HG03460 (cell line): ENCODE results near the gene CASD1.

Source experiments
- ATAC-seq: cut with Tn5 transposase; IDR thresholded peaks from one replicate; pipeline ENCODE4 v1.9.1; 2021; ENCODE audit not compliant: unreplicated experiment

The CASD1 gene

DNA sequence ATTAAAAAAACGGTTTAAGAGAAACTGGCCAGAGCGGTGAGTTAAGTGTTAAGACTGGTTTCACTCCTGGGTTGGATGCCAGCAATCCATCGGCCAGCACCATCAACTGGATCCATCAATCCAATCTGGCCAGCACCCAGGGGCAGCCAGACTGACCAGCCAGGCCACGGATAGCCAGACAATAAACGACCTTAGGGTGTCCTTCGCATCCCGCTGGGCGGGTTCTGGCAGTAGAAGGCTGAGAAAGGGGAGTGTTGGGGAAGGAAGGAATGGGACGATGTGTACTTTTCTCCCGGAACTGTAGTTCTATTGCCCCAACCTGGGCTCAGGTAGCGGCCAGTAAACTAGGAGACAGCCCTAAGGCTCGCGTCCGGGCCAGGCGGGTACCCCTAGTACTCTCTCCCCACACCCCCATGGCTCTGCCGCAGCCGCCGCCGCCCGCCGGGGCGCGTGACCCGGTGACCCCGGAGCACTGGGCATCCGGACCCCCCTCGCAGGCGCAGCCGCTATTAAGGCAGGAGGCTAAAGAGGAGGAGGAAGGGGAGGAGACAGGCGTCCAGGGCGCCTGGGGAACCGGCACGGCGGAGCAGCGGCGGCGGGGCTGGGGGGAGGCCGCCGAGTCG lies at the start of gene CASD1:
TSS of gene CASD1 (plus strand) at position 546 of the 623 bp plus-strand sequence. CDS start 276 bp downstream, outside the sequence.
- peak; percentile 53 for ATAC-seq

DNA sequence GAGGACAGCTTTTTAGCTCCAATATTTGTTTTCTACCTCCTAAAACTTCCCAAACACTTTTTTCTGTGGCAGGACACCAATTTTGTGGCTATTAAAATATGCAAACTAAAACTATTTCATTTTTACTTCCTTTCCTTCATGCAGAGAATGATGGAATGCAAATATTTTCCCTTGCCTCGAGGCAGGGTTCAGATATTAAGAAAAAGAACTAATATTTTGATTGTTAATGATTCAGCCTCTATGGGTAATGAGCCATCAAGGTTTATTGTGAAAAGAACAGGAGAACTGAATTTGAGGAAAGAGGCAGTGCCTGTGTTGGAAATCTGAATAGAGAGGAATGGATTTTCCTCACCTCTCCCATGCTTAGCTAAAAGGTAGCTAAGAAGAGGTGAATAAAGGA lies 43.1 kb upstream of the CASD1 start:
- no peak for ATAC-seq

DNA sequence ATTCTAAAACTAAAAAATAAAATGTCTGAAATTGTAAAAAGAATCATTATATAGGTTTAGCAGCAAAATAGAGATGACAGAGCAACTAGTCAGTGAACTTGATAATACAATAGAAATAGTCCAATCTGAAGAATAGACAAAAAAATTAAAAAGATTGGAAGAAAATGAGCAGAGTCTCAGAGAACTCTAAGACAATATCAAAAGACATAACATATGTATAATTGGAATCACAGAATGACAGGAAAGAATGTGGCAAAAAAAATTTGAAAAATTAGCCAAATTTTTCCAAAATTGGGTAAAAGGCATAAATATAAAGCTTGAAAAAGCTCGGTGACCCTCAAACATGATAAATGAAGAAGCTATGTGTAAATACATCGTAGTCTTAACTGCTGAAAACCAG lies 38.0 kb upstream of the CASD1 start:
- ATAC-seq: no peak

DNA sequence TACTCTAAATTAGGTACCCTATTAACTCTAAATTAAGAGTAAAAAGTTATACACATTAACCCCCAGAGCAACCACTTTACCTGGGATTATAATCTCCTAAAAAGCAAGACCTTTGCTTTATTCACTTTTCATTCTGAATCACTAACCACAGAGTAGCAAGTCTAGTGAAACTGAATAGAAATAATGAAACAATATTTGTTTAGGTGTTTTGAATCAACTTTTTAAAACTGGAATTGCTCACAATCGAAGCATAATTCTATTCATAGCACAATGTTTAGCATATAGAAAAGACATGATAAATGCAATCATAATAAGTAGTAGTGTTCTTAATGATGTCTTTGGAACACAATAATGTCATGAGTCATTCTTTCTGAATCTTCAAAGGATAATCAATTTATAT lies 37.0 kb upstream of the CASD1 start:
- ATAC-seq: no peak

DNA sequence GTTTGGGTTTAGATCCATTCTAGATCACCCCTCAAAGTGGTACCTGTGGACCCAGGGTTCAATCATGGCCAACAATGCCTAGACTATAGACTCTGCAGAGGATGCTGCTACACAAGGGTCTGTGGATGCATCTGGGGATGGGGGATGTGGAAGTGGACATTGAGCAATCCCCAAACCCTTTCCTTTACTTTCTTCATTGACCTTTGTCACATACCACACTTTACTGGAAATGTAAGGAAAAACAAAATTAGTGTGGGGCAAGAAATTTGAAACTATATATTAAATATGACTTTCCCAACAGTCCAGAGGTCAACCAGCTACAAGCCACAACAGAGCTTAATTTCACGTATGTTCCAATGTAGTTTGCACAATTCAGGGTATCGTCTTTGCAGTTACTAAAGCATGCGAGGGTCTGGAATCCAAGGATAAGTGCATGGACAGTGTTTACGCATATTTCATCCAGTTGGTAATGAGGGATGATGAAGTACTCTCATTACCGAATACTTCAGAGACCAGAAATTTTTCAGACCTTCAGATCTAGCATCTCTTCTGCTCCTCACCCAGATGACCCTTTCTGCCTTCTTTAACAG lies 33.3 kb upstream of the CASD1 start:
- ATAC-seq: no peak

DNA sequence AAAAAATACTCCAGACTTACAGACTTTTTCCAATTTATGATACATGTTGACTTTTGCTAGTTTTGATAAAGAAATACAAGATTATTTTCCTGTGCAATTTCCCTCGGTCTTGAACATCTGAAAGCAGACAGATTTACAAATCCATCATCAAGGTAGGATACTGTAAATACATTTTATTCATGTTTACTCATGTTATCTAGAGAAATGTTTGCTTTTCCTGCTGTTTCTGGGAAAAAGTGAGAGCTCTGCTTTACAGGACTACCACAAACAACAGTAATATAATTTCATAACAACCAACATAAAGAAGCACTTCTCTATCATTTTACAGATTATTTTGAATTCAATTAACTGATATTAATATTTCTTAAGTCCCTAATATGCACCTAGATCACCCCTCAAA lies 31.7 kb upstream of the CASD1 start:
- ATAC-seq: no peak

DNA sequence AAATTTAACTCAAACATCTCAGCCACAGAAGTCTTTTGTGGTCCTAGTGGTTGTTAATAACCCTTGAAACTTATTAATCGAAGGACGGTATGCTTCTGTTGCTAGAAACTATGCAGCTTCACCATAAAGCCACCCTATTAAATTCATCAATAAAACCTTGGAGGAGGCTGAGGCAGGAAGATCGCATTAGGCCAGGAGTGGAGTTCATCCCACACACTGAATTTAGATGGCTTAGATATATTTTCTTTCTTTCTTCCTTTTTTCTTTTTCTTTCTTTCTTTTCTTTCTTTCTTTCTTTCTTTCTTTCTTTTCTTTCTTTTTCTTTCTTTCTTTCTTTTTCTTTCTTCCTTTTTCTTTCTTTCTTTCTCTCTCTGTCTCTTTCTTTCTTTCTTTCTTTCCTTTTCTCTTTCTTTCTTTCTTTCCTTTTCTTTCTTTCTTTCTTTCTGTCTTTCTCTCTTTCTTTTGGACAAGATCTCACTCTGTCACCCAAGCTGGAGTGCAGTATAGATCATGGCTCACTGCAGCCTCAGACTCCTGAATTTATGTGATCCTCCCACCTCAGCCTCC lies 30.9 kb upstream of the CASD1 start:
- ATAC-seq: no peak

DNA sequence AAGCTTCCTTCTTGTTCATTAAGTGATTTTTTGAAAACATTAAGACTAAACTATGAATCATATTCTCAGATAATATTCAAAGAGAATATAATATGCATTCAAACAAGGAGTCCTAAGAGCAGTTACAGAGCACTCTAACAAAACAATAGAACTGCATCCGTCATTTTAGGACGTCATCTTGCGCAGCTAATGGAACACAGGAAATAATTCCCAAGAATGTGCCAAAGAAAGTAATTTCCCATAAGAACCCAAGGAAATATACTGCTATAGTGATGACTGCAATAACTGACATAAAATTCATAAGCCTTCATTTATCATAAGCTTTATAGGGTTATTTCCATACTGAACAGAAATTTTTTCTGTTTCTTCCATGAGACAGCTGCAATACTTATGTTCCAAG lies 28.3 kb upstream of the CASD1 start:
- ATAC-seq: no peak

DNA sequence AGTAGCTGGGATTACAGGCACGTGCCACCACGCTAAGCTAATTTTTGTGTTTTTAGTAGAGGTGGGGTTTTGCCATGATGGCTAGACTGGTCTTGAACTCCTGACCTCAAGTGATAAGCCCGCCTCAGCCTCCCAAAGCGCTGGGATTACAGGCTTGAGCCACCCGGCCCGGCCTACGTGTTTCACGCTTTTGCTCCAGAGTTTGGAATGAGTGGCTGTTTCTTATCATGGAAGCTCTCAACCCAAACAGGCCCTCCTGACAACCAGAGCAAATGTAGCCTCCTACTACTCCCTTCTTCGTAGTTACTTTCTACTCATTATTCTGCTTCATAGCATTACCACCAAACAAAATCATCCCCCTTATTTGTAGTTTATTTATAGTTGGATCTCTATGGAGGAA lies 26.8 kb upstream of the CASD1 start:
- ATAC-seq: no peak

DNA sequence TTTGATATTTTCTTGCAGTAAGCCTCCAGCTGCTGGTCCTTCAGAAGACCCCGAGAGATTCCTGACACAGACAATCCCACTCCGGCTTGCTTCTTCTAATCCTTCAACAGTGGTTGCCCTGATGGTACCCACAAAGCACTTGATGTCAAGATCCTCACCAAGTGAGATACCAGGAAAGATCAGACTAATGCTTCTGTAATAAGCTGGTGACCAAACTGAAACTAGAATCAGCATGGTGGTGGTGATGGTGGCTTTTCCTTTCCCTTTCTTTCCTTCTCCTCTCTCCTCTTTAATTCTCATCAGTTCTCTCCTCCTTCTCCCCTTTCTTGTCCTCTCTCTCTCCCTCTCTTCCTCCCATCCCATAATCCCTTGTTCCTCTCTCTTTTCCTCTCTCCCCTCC lies 25.8 kb upstream of the CASD1 start:
- no peak for ATAC-seq

DNA sequence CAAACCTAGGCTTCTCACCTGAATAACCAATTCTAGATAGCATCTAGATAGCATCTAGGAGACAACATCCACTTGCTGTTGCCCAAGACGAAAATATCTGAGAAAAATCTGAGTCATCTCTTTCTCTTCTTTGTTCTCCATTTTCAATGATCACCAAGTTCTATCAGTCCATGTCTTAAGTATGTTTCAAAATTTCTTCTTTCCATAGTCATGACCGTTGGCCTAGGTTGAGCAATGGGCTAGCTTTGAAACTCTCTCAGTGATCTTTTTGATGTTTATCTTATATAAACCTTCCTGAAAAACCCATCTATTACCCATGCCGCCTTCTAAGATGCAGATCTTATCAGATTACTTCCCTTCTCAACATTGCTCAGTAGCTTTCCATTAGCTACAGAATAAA lies 23.4 kb upstream of the CASD1 start:
- ATAC-seq: no peak

DNA sequence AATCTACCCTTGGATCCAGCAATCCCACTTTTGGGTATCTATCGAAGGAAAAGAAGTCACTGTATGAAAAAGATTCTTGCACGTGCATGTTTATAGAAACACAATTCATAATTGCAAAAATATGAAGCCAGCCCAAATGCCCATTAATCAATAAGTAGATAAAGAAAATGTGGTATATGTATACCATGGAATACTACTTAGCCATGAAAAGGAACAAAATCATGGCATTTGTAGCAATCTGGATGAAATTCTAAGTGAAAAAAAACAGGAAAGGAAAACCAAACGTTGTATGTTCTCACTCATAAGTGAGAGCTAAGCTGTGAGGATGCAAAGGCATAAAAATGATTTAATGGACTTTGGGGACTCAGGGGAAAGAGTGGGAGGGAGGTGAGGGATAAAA lies 18.2 kb upstream of the CASD1 start:
- ATAC-seq: no peak

DNA sequence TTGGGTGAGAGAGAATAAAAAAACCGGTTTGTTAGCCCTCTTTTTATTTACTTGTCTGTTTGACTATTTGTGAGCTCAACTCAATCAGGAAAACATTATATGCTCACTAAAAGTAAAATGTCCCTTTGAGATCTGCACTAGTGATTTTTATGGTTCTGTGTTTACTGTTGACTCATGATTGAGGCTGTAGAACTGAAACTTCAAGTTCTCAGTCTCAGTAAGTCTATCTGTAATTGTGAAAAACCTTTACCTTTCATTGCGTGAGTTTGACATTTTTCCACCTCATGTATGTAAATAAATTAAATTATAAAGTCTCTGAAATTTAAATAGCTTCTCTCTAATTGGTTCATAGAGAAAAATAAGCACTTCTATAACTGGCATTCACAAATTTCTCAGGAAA lies 17.0 kb upstream of the CASD1 start:
- peak; percentile 99 for ATAC-seq

DNA sequence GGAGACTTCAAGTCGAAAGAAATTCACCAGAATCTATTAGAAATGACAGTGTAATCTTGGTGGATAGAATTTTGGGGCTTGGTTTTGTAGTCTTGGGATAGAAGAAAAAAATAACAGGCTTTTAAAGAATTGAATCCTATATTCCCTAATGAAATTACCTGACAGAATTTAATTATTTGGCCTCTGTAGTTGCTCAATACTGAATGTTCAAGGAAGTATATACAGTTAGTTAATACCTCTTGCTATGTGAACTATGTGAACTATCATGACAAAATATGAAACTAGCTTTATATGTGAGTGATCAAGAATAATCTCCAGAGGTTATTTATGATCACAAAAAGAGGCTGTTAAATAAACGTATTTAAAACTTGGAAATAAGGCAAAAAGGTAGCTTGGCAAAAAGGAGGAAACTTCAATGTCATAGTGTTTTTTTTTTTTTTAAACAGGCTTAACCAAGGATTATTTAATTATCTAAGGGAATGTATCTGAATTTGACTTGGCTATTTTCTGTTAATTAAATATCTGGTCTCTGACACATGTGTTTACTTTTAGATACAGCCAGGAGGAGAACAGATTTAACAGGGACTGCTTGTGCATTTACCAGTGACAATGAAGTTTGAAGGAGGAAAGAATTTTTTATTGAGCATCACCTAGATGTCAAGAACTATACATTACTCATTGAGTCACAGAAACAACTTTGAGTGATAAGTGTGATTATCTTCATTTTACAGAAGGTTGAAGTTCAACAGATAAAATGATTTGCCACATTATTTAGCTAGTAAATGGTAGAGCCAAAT lies 11.5 kb upstream of the CASD1 start:
- ATAC-seq: no peak

DNA sequence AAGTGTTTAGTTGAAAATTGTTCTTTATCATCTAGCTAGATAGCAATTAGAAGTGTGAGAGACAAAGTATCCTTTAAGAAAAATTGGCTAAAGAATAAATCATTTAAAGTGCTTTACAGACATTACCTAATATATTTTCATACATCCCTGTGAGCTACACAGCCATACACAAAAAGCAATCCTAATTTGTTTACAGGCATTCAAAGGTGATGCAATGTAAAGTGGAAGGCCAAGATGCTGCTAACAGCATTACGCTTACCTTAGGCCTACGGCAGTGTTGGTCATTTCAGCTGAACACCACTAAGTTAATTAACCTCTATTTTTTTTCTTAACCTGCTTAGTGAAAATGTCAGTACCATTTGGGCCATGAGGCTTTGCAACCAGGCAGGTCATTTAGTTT lies 10.7 kb upstream of the CASD1 start:
- ATAC-seq: no peak

DNA sequence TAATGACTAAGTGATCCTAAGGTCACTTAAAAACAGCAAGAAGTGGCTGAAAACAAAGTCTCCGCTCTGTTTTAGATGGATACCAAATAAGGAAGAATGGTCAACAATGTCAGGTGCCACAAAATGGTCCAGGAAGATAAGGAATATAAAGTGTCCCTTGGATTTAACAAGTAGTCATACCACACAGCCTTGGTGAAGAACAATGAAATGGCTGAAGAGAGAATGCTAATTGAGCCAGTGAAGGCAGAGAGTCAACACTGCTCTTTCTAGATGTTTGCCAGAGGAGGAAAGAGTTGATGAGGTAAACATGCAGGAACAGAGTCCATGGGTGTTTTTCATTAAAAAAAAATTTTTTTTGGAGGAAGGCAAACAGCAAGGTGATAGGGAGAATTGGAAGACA lies 2.1 kb upstream of the CASD1 start:
- no peak for ATAC-seq

DNA sequence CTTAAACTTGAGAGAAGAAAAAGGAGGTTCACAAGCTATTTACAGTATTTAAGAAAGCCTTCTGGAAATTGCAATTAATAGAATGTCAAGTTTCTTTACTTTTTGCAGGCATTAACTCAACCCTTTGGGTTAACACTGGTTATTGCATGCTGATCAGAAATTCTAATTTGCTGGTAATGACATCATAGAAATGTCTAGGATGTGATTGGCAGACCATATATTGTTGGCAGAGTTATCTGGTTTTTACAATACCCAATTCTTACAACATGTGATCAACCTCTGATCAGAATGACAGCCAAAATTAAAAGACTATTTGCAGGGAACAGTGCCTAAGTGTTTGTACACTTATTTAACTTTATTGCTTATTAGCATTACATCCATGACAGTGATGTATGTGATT lies 1.6 kb upstream of the CASD1 start:
- no peak for ATAC-seq

DNA sequence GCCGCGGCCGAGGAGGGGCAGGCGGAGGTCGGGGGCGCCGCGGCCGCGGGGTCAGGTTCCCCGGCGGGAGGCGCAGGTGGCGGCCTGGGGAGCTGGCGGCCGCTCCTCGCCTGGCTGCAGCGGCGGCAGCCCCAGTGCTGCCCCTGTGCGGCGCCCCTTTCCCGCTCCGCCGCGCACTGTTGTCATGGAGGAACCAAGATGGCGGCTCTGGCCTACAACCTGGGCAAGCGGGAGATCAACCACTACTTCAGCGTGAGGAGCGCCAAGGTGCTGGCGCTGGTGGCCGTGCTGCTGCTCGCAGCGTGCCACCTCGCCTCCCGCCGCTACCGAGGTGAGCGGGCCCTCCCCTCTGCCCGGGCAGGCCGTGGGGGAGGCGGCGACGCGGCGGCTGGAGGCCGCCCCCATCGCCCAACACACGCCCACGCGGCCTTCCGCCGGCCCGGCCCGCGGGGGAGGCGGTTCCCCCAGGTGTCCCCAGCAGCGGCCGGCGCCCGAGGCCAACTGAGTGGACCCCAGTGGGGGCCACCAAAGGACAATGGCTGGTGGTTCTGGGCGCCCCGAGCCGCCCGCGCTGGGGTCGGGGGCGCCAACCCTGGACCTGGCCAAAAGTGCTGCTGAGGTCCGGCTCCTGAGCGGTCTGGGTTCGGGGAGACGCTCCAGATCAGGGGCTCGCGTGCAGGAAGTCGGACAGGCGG lies 425 bp downstream of the CASD1 start:
- ATAC-seq: peak; percentile 66

DNA sequence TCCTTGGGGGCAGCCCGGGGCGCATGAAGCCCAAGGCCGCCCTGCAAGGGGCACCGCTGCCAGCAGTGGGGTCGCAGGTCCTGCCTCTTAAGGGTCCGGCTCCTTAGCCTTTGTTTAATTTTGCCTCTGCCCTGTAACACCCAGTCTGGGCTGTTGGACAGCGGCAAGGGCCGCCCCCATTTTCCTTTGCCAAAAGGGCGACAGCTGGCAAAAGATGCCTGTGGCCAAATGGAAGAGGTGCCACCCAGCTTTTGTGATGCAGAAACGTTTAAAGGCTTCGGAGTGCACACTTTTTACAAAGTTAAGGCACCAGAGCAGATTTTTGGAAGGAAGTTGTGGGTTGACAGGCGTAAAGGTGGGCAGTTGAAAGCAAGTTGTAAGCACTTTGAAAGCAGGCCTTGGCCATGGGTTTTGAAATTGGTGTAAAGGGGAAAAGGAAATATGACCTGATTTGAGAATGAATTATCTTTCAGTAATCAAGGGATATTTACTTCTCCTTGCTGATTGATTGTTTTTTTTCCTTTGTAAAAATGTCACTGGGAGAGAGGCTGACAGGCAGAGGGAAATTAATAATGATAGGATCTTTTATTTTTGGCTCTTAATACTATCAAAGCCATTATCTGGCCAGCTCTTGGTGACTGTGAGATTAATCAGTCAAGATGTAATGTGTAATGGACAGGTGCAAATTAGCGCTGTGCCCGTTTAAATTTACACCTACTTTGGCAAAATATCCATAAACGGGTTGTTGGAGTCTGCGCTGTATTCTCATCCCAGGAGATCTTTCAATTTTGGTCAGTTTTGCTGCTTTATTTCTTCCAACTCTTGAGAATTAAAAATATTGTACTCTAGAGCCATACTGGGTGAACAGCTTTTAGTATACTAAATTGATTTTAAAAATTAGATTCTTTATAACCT lies 1.2 kb downstream of the CASD1 start:
- peak; percentile 6 for ATAC-seq

DNA sequence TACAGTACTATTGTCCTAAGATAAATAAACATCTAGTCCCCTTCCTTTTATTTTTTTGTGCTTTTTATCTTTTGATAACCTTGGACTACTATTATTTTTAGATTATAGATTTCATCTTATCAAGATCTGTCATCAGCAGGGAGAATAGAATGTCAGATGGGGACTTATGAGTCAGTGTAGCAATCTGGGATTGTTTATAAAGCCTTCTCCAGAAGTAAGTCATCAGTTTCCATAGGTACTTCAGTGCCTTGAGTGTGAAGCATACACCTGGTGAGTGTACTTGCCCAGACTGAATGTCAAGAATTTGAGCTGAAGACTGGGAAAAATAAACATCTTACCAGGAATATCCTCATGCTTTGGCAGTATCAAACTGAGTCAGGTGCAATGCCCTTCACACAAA lies 2.1 kb downstream of the CASD1 start:
- ATAC-seq: no peak
